DND-41 (cell line): ENCODE data around the gene SHMT2.

ENCODE experiments used
- ATAC-seq: fragments of 200-7000 bp; cut with Tn5 transposase; 3 replicates; pipeline ENCODE4 v1.9.1; 2021; ENCODE audit warnings: low read depth; ENCODE audit not compliant: insufficient read depth
- DNase-seq: peaks from one replicate; pipeline ENCODE4 v3.0.0-alpha.2; 2020
- H2AFZ ChIP-seq: 2 replicates; pipeline ENCODE4 v1.6.0; 2012; ENCODE audit warnings: low read depth, low read length
- H3K27ac ChIP-seq: 2 replicates; pipeline ENCODE4 v1.5.1; 2012; ENCODE audit warnings: low read length, inconsistent platforms
- H3K27me3 ChIP-seq: fragments of 200-600 bp; sonication (generic); 2 replicates; pipeline ENCODE4 v1.6.0; 2012; ENCODE audit warnings: low read length, mild to moderate bottlenecking, inconsistent platforms; ENCODE audit not compliant: insufficient read depth, poor library complexity
- H3K36me3 ChIP-seq: 2 replicates; pipeline ENCODE4 v1.5.1; 2012; ENCODE audit warnings: low read length, inconsistent platforms; ENCODE audit not compliant: insufficient read depth
- H3K4me1 ChIP-seq: 2 replicates; pipeline ENCODE4 v1.5.1; 2012; ENCODE audit warnings: mild to moderate bottlenecking, low read length; ENCODE audit not compliant: insufficient read depth
- H3K4me2 ChIP-seq: 2 replicates; pipeline ENCODE4 v1.6.0; 2012; ENCODE audit warnings: mild to moderate bottlenecking, moderate library complexity, low read length, inconsistent platforms; ENCODE audit not compliant: insufficient read depth
- H3K4me3 ChIP-seq, 2 experiments: fragments of 200-600 bp in 1 of 2; shearing (Covaris generic) in 1 of 2; 2 replicates each; pipeline ENCODE4 v1.5.1; 2012 to 2016; ENCODE audit warnings: inconsistent platforms in 2 of 2, low read length in 2 of 2, mild to moderate bottlenecking in 2 of 2, low read depth in 1 of 2, moderate library complexity in 1 of 2
- H3K79me2 ChIP-seq: 2 replicates; pipeline ENCODE4 v1.6.0; 2012; ENCODE audit warnings: low read length, inconsistent platforms; ENCODE audit not compliant: insufficient read depth
- H3K9ac ChIP-seq: 2 replicates; pipeline ENCODE4 v1.6.0; 2012; ENCODE audit warnings: low read depth, mild to moderate bottlenecking, inconsistent platforms, low read length, moderate library complexity
- H3K9me3 ChIP-seq: 2 replicates; pipeline ENCODE4 v1.5.1; 2012; ENCODE audit warnings: low read length, moderate library complexity, mild to moderate bottlenecking, inconsistent platforms; ENCODE audit not compliant: insufficient read depth, severe bottlenecking
- H4K20me1 ChIP-seq: 2 replicates; pipeline ENCODE4 v1.6.0; 2012; ENCODE audit warnings: low read length; ENCODE audit not compliant: insufficient read depth
- EZH2 ChIP-seq: IDR thresholded peaks from 3 replicates; pipeline ENCODE4 v1.6.1; 2012; ENCODE audit warnings: borderline replicate concordance, low read depth, mild to moderate bottlenecking, moderate library complexity, low read length, inconsistent platforms; ENCODE audit not compliant: severe bottlenecking
- TF ChIP-seq, protein P1 (sequence below): IDR thresholded peaks from 2 replicates; pipeline ENCODE4 v1.5.1; 2012; ENCODE audit warnings: borderline replicate concordance, low read length, moderate library complexity, mild to moderate bottlenecking; ENCODE audit not compliant: poor library complexity, severe bottlenecking; ENCODE audit errors: extremely low read depth

SHMT2 gene

GRCh38 chr12:57234233-57234570, 4.7 kb downstream of the SHMT2 start:
- TF ChIP-seq, protein P1, sequence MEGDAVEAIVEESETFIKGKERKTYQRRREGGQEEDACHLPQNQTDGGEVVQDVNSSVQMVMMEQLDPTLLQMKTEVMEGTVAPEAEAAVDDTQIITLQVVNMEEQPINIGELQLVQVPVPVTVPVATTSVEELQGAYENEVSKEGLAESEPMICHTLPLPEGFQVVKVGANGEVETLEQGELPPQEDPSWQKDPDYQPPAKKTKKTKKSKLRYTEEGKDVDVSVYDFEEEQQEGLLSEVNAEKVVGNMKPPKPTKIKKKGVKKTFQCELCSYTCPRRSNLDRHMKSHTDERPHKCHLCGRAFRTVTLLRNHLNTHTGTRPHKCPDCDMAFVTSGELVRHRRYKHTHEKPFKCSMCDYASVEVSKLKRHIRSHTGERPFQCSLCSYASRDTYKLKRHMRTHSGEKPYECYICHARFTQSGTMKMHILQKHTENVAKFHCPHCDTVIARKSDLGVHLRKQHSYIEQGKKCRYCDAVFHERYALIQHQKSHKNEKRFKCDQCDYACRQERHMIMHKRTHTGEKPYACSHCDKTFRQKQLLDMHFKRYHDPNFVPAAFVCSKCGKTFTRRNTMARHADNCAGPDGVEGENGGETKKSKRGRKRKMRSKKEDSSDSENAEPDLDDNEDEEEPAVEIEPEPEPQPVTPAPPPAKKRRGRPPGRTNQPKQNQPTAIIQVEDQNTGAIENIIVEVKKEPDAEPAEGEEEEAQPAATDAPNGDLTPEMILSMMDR: no peak
- no peak for TF ChIP-seq EZH2
- peaks cover 50% of the 10 kb centered on the region for H4K20me1 ChIP-seq
- H3K27ac ChIP-seq: no peak overlapping the region
- no peak overlapping the region for H3K9ac ChIP-seq
- peaks cover 49% of the 10 kb centered on the region for H3K36me3 ChIP-seq
- DNase-seq (no peak), ATAC-seq (no peak)
- no peak overlapping the region for H2AFZ ChIP-seq
- peaks cover 41% of the 10 kb centered on the region for H3K4me1 ChIP-seq
- H3K4me2 ChIP-seq: no peak overlapping the region
- H3K4me3 ChIP-seq: no peak overlapping the region
- no peaks in the 10 kb centered on the region for H3K9me3 ChIP-seq
- H3K27me3 ChIP-seq: no peaks in the 10 kb centered on the region
- H3K79me2 ChIP-seq: peaks cover 35% of the 10 kb centered on the region

DNA sequence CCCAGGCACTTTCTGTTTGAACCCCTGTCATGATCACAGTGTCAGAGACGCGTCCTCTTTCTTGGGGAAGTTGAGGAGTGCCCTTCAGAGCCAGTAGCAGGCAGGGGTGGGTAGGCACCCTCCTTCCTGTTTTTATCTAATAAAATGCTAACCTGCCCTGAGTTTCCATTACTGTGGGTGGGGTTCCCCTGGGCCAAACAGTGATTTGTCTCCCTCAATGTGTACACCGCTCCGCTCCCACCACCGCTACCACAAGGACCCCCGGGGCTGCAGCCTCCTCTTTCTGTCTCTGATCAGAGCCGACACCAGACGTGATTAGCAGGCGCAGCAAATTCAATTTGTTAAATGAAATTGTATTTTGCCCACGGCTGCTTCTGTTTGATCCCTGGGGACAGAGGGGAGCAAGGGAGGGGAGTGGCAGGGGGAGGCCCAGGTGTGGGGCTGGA, 5.1 kb downstream of the SHMT2 start:
- no peak for ATAC-seq
- peaks cover 49% of the 10 kb centered on the region for H3K36me3 ChIP-seq
- peaks cover 51% of the 10 kb centered on the region for H4K20me1 ChIP-seq
- no peak overlapping the region for H3K9ac ChIP-seq
- no peak overlapping the region for H3K4me3 ChIP-seq
- TF ChIP-seq EZH2: no peak
- TF ChIP-seq, protein P1: no peak
- H3K79me2 ChIP-seq: peaks cover 34% of the 10 kb centered on the region
- peaks cover 43% of the 10 kb centered on the region for H3K4me1 ChIP-seq
- H3K27ac ChIP-seq: no peak overlapping the region
- no peak for DNase-seq
- H3K9me3 ChIP-seq: no peaks in the 10 kb centered on the region
- peaks cover under 1% of the 10 kb centered on the region for H3K27me3 ChIP-seq
- H3K4me2 ChIP-seq: no peak overlapping the region
- no peak overlapping the region for H2AFZ ChIP-seq

DNA sequence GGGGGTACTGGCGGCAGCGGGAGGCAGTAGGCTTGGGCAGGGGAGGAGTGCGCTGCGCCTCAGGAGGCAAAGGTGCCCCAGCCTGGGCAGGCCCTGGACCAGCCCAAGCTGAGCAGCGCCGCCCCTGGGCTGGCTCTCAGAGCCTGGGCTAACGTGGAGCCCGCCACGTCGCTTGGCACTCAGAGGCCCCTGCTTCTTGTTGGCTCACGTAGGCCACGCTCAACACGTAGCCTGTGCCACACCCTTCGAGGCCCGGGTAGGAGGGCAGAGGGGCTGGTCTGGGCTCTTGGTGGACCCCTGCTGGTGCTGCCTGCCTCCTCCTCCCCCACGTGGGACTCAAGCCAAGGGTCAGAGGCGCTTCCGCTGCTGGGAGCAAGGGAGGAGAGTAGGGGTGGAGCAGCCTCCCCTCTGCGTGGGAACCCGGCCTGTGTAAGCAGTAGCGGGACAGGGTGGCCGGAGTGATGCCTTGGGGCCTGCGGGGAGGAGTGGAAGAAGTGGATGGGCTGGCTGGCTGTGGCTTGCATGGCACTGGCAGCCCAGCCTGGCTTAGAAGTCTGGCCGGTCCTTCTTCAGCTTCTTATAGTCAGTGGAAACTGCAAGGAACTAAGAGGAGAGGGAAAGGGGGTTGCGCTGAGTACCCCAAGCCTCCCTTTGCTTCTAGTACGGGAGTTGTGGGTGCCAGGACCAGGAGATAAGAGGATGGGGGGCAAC, 5.7 kb downstream of the SHMT2 start:
- H3K27ac ChIP-seq: no peak overlapping the region

More for the DNA sequence above, 5.7 kb downstream of the SHMT2 start:
- Histone ChIP-seq H3K36me3 (peaks cover 49% of the 10 kb centered on the region), H2AFZ (no peak overlapping the region), H3K9ac (no peak overlapping the region), H3K27me3 (peaks cover 6% of the 10 kb centered on the region), H3K4me1 (peaks cover 44% of the 10 kb centered on the region), H4K20me1 (peaks cover 55% of the 10 kb centered on the region), H3K4me2 (no peak overlapping the region), H3K4me3 (no peak overlapping the region), H3K79me2 (peaks cover 28% of the 10 kb centered on the region), H3K9me3 (no peaks in the 10 kb centered on the region)
- TF ChIP-seq, protein P1: no peak
- no peak for TF ChIP-seq EZH2
- ATAC-seq (no peak), DNase-seq (no peak)
